Measurements from ENCODE around the gene RASGRP3.
A peak's percentile ranks its signal among the peaks of the same experiment; 100 is the strongest.
"Not testable (repeated sequence)": the region's sequence is repeated elsewhere in the genome, so short reads cannot be mapped to it uniquely, and the experiment has no call there.

RASGRP3 gene

DNA sequence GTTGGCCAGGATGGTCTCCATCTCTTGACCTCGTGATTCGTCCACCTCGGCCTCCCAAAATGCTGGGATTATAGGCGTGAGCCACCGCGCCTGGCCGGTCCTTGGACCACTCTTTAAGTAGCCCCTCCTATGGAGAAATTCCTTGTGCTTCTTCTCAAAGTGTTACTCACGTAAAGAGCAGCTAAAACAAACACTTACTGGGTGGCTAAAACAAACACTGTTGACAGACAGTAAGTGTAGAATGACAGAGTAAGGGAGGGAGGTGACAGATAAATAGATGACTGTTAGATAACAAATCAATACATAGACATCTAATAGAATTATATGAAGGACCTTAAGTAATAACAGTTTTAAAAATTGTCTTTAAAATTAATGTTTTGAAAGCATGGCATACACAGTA, 40.9 kb upstream of the RASGRP3 start:
- no peak for TF ChIP-seq CTCF (conservative IDR thresholded peaks at IDR 0.05)
- no peak overlapping the region for H3K27ac ChIP-seq

DNA sequence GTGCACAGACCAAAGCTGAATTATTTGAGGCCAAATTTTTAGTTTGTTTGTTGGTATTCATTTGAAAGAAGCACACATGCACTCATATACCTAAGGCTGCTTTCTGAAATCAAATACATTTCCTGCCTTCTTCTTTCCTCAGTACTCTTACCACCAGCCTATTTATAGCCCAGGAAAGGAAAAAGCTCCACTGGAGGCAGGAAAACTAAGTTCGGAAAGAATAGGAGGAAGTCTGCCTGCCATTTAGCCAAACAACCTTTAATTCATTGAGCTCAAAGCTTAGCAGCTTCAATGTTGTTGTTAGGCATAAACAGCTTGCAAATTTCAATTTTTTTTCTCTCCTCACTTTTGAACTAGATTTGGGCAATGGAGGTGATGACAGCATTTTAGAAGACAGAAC, 40.4 kb upstream of the RASGRP3 start:
- H3K27ac ChIP-seq, result no peak overlapping the region
- TF ChIP-seq CTCF (conservative IDR thresholded peaks at IDR 0.05), result no peak

DNA sequence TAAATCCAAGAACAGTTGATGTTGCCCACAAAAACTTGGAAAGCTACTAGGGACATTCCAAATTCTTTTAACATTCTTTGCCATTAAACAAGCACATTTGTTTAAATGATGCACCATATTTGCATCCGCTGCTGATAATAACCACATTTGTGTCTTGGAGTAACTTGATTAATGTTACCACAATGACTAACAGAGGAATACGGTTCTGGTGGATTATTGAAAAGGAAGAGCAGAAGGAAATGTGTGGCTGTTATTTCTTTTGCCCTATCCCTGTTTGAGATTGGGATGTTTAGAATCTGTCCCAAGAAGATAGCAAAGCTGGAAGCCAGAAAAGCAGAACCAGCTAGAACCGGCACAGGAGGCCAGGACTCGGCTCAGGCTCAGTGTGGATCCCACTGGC, 39.2 kb upstream of the RASGRP3 start:
- no peak for TF ChIP-seq CTCF (conservative IDR thresholded peaks at IDR 0.05)
- no peak overlapping the region for H3K27ac ChIP-seq

DNA sequence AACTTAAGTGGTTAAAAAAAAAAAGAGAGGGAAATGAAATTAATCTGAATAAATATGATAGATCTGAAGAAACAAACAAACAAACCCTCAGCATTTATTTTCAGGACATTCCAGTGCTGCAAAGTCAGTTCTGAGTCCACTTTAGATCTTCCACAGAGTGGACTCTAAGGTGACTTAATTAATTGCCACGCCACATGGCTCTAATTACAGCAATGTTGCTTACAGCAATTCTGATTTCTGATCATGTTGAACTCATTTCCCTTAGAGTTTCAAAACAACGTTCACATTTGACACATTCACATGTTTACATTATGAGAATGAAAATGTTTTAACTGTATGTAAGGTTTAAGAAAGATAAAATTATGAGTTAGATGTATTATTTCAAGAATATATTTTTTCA, 38.6 kb upstream of the RASGRP3 start:
- no peak overlapping the region for H3K27ac ChIP-seq
- no peak for TF ChIP-seq CTCF (conservative IDR thresholded peaks at IDR 0.05)

DNA sequence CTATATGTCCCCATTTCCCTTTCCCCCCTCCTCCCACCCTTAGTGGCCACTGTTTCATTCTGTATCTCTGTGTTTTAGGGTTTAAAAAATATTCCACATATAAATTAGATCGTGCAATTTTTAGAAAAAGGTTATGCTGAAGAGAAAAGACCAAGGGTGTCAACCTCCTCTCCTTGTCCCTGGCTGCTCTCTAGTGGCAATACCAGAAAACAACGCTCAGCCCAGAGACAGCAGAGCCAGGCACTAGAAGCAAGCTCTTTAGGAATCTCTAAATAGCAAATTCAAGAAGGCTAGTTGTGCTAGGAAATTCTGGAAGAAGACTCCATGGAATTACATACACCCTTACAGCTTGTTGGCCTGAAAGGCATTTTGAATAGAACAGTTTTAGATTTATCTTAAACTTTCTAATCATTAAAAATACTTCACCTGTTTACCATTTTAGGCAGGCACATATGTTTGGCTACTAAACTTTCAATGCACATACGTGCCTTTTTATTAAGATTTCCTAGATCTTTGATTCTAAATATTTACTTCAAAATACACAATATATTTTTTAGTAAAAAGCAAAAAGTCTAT, 35.1 kb upstream of the RASGRP3 start:
- peak; percentile 79 for TF ChIP-seq CTCF (conservative IDR thresholded peaks at IDR 0.05)
- H3K27ac ChIP-seq, result no peak overlapping the region

- H3K27ac ChIP-seq, result not testable (repeated sequence)
These were observed 34.4 kb upstream of the RASGRP3 start for GRCh38 chr2:33442052-33442451.

DNA sequence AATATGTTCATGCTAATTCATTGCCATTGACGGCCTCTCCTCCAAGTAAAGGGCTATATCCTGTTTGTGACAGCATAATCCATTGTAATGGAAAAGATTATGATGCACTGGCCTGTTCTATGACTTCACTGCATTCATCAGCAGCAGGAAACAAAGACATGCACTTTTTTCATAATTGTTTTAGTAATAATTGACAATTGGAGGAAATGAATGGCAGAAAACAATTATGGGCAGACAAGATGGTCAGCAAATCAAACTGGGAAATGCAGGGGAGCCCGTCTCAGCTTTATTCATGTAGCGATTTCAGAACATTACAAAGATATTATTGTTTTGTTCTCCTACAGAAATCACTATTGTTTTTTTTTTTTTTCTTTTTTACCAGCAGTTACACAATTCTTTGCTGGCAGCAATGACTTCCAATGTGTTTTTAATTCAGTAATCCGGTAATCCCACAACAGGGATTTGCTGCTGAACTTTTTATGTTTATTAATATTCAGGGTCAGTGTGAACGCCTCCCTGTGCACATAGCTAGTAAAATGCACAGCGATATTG, 33.8 kb upstream of the RASGRP3 start:
- H3K27ac ChIP-seq, result no peak overlapping the region
- TF ChIP-seq CTCF (conservative IDR thresholded peaks at IDR 0.05), result no peak

GRCh38 chr2:33443274-33443829, 33.1 kb upstream of the RASGRP3 start:
- no peak overlapping the region for H3K27ac ChIP-seq
- no peak for TF ChIP-seq CTCF (conservative IDR thresholded peaks at IDR 0.05)
